Keratinocyte (primary cell): ENCODE data around the gene CAPN5. TPM values are rescaled to one million over a fixed set of nuclear protein-coding genes. Genes with fewer than 3 reads are reported as not detected.

Experiments used
- DNase-seq: peaks from one replicate; pipeline ENCODE4 v3.0.0-alpha.2; 2011; ENCODE audit warnings: low read depth, missing footprints, low spot score
- FAIRE-seq: peaks from 2 replicates; lab custom pipeline; 2011; peaks lifted over from hg19 to GRCh38; lab: Jason Lieb, UNC
- H2AFZ ChIP-seq: 2 replicates; pipeline ENCODE4 v1.6.0; 2012; ENCODE audit warnings: low read length, control low read depth, inconsistent platforms; ENCODE audit not compliant: control insufficient read depth
- H3K27ac ChIP-seq: 2 replicates; pipeline ENCODE4 v1.5.1; 2011; ENCODE audit warnings: low read length; ENCODE audit not compliant: control insufficient read depth, insufficient read depth
- H3K27me3 ChIP-seq: 3 replicates; pipeline ENCODE4 v1.6.0; 2011; ENCODE audit warnings: low read length; ENCODE audit not compliant: control insufficient read depth, insufficient read depth; ENCODE audit errors: extremely low read depth
- H3K36me3 ChIP-seq, 2 experiments: 2 replicates in 1 of 2; 3 replicates in 1 of 2; pipeline ENCODE4 v1.5.1; 2011; ENCODE audit warnings: low read length in 2 of 2, mild to moderate bottlenecking in 1 of 2; ENCODE audit not compliant: control insufficient read depth in 2 of 2, insufficient read depth in 2 of 2; ENCODE audit errors: extremely low read depth in 1 of 2
- H3K4me1 ChIP-seq: 3 replicates; pipeline ENCODE4 v1.5.1; 2011; ENCODE audit warnings: low read length; ENCODE audit not compliant: control insufficient read depth, insufficient read depth; ENCODE audit errors: extremely low read depth
- H3K4me2 ChIP-seq: 3 replicates; pipeline ENCODE4 v1.6.0; 2011; ENCODE audit warnings: low read depth, low read length; ENCODE audit not compliant: control insufficient read depth, insufficient read depth; ENCODE audit errors: extremely low read depth
- H3K4me3 ChIP-seq, 3 experiments: fragments of 200-600 bp in 1 of 3; sonication (generic) in 1 of 3; 2 replicates in 2 of 3; 3 replicates in 1 of 3; pipeline ENCODE4 v1.5.1; 2011 to 2016; ENCODE audit warnings: low read length in 3 of 3, mild to moderate bottlenecking in 3 of 3, control low read depth in 2 of 3, inconsistent platforms in 1 of 3, low read depth in 1 of 3, mixed read lengths in 1 of 3, mixed run types in 1 of 3, moderate library complexity in 1 of 3; ENCODE audit not compliant: control insufficient read depth in 2 of 3, insufficient read depth in 2 of 3; ENCODE audit errors: extremely low read depth in 1 of 3
- H3K79me2 ChIP-seq: 2 replicates; pipeline ENCODE4 v1.6.0; 2012; ENCODE audit warnings: low read length; ENCODE audit not compliant: control insufficient read depth, insufficient read depth
- H3K9ac ChIP-seq: 3 replicates; pipeline ENCODE4 v1.6.0; 2011; ENCODE audit warnings: low read length; ENCODE audit not compliant: control insufficient read depth, insufficient read depth; ENCODE audit errors: extremely low read depth
- H3K9me1 ChIP-seq: 3 replicates; pipeline ENCODE4 v1.6.0; 2011; ENCODE audit warnings: low read length; ENCODE audit not compliant: control insufficient read depth, insufficient read depth; ENCODE audit errors: extremely low read depth
- H3K9me3 ChIP-seq: 2 replicates; pipeline ENCODE4 v1.5.1; 2012; ENCODE audit warnings: low read depth, low read length; ENCODE audit not compliant: control insufficient read depth
- H4K20me1 ChIP-seq: 3 replicates; pipeline ENCODE4 v1.6.0; 2011; ENCODE audit warnings: low read length; ENCODE audit not compliant: control insufficient read depth, insufficient read depth; ENCODE audit errors: extremely low read depth
- EZH2 ChIP-seq: IDR thresholded peaks from one replicate; pipeline ENCODE4 v1.6.1; 2012; ENCODE audit warnings: inconsistent platforms, mild to moderate bottlenecking, low read length, moderate library complexity
- dilution Hi-C: fragments of 300-500 bp; cut with MboI; formaldehyde crosslinking; loops from one replicate; pipeline ENCODE4 v1.7.0; 2020; ENCODE audit warnings: low sequenced_read_pairs; ENCODE audit not compliant: extremely low pct_ligation_motif_present
- polyA plus RNA-seq, 5 experiments: library from polyadenylated mRNA; depleted of rRNA in 3 of 5; stranded (reverse) in 3 of 5; stranded (forward) in 1 of 5; unstranded in 1 of 5; fragments of >200 nt; gene quantifications; 1 replicate in 1 of 5; 2 replicates in 3 of 5; 3 replicates in 1 of 5; pipeline versions ENCODE4 v1.2.1 to v1.2.3, GENCODE V29; 2011 to 2012; ENCODE audit warnings: missing spikeins in 2 of 5, low read depth in 1 of 5, low replicate concordance in 1 of 5
- TF ChIP-seq, protein P1 (sequence below), 3 experiments: IDR thresholded peaks in 1 of 3; conservative IDR thresholded peaks in 1 of 3; optimal IDR thresholded peaks in 1 of 3; 2 replicates in 2 of 3; 3 replicates in 1 of 3; pipeline versions ENCODE3 to v1.5.1; 2011; ENCODE audit warnings: low read length in 3 of 3, mild to moderate bottlenecking in 3 of 3, moderate library complexity in 2 of 3, control low read depth in 1 of 3, inconsistent platforms in 1 of 3; ENCODE audit not compliant: insufficient read depth in 2 of 3; ENCODE audit errors: extremely low read depth in 1 of 3

CAPN5 gene
- polyA plus RNA-seq, 1 donor (not counting 4 experiments of a cell fraction or from before 2014, with no cell fraction given), result 1.2 TPM

- Histone ChIP-seq H3K27me3 (peaks cover 33% of the 10 kb centered on the region), H3K9ac (no peak overlapping the region), H3K4me3 (no peak overlapping the region), H3K36me3 (no peaks in the 10 kb centered on the region), H3K9me1 (peaks cover 2% of the 10 kb centered on the region), H3K9me3 (no peaks in the 10 kb centered on the region), H2AFZ (no peak overlapping the region), H3K79me2 (no peaks in the 10 kb centered on the region), H3K27ac (no peak overlapping the region), H3K4me2 (no peak overlapping the region), H3K4me1 (peaks cover 7% of the 10 kb centered on the region), H4K20me1 (no peaks in the 10 kb centered on the region)
- DNase-seq (no peak), FAIRE-seq (no peak)
- dilution Hi-C loops, result no loop called here
- no peak for TF ChIP-seq EZH2
- TF ChIP-seq, protein P1, sequence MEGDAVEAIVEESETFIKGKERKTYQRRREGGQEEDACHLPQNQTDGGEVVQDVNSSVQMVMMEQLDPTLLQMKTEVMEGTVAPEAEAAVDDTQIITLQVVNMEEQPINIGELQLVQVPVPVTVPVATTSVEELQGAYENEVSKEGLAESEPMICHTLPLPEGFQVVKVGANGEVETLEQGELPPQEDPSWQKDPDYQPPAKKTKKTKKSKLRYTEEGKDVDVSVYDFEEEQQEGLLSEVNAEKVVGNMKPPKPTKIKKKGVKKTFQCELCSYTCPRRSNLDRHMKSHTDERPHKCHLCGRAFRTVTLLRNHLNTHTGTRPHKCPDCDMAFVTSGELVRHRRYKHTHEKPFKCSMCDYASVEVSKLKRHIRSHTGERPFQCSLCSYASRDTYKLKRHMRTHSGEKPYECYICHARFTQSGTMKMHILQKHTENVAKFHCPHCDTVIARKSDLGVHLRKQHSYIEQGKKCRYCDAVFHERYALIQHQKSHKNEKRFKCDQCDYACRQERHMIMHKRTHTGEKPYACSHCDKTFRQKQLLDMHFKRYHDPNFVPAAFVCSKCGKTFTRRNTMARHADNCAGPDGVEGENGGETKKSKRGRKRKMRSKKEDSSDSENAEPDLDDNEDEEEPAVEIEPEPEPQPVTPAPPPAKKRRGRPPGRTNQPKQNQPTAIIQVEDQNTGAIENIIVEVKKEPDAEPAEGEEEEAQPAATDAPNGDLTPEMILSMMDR (optimal IDR thresholded peaks at IDR 0.05 in 1 of 3, IDR thresholded peaks at IDR 0.05 in 1 of 3, conservative IDR thresholded peaks at IDR 0.05 in 1 of 3; ENCODE audit: extremely low read depth in 1 of 3, insufficient read depth in 2 of 3, low read length in 3 of 3), result no peak
Observed at GRCh38 chr11:77159937-77160495, 93.2 kb downstream of the CAPN5 start.

GRCh38 chr11:77163271-77163670 lies 96.5 kb downstream of the CAPN5 start:
- H2AFZ ChIP-seq, result no peak overlapping the region
- no peaks in the 10 kb centered on the region for H3K9me3 ChIP-seq
- dilution Hi-C loops, result no loop called here
- no peak overlapping the region for H3K4me2 ChIP-seq
- DNase-seq (no peak), FAIRE-seq (no peak)
- H3K9me1 ChIP-seq, result peaks cover under 1% of the 10 kb centered on the region
- H3K27me3 ChIP-seq, result peaks cover 31% of the 10 kb centered on the region
- peaks cover 4% of the 10 kb centered on the region for H3K4me1 ChIP-seq
- H3K4me3 ChIP-seq, result no peak overlapping the region
- no peaks in the 10 kb centered on the region for H3K79me2 ChIP-seq
- H3K36me3 ChIP-seq, result no peaks in the 10 kb centered on the region
- TF ChIP-seq, protein P1 (optimal IDR thresholded peaks at IDR 0.05 in 1 of 3, IDR thresholded peaks at IDR 0.05 in 1 of 3, conservative IDR thresholded peaks at IDR 0.05 in 1 of 3; ENCODE audit: extremely low read depth in 1 of 3, insufficient read depth in 2 of 3, low read length in 3 of 3), result no peak
- no peak for TF ChIP-seq EZH2
- no peaks in the 10 kb centered on the region for H4K20me1 ChIP-seq
- H3K27ac ChIP-seq, result no peak overlapping the region
- H3K9ac ChIP-seq, result no peak overlapping the region
